GM12801 (cell line): ENCODE results near the gene TSPAN7.

Source experiments
- TF ChIP-seq, protein P1 (sequence below): IDR thresholded peaks from one replicate; pipeline ENCODE4 v1.5.1; 2011; ENCODE audit warnings: control low read depth; ENCODE audit not compliant: insufficient read length; ENCODE audit errors: extremely low read depth

TSPAN7 gene

GRCh38 chrX:38646129-38646528 lies 84.8 kb downstream of the TSPAN7 start:
- TF ChIP-seq, protein P1, sequence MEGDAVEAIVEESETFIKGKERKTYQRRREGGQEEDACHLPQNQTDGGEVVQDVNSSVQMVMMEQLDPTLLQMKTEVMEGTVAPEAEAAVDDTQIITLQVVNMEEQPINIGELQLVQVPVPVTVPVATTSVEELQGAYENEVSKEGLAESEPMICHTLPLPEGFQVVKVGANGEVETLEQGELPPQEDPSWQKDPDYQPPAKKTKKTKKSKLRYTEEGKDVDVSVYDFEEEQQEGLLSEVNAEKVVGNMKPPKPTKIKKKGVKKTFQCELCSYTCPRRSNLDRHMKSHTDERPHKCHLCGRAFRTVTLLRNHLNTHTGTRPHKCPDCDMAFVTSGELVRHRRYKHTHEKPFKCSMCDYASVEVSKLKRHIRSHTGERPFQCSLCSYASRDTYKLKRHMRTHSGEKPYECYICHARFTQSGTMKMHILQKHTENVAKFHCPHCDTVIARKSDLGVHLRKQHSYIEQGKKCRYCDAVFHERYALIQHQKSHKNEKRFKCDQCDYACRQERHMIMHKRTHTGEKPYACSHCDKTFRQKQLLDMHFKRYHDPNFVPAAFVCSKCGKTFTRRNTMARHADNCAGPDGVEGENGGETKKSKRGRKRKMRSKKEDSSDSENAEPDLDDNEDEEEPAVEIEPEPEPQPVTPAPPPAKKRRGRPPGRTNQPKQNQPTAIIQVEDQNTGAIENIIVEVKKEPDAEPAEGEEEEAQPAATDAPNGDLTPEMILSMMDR: no peak

GRCh38 chrX:38649221-38649620 lies 87.9 kb downstream of the TSPAN7 start:
- TF ChIP-seq, protein P1: no peak

GRCh38 chrX:38649674-38650647 lies 88.6 kb downstream of the TSPAN7 start:
- TF ChIP-seq, protein P1: no peak

DNA sequence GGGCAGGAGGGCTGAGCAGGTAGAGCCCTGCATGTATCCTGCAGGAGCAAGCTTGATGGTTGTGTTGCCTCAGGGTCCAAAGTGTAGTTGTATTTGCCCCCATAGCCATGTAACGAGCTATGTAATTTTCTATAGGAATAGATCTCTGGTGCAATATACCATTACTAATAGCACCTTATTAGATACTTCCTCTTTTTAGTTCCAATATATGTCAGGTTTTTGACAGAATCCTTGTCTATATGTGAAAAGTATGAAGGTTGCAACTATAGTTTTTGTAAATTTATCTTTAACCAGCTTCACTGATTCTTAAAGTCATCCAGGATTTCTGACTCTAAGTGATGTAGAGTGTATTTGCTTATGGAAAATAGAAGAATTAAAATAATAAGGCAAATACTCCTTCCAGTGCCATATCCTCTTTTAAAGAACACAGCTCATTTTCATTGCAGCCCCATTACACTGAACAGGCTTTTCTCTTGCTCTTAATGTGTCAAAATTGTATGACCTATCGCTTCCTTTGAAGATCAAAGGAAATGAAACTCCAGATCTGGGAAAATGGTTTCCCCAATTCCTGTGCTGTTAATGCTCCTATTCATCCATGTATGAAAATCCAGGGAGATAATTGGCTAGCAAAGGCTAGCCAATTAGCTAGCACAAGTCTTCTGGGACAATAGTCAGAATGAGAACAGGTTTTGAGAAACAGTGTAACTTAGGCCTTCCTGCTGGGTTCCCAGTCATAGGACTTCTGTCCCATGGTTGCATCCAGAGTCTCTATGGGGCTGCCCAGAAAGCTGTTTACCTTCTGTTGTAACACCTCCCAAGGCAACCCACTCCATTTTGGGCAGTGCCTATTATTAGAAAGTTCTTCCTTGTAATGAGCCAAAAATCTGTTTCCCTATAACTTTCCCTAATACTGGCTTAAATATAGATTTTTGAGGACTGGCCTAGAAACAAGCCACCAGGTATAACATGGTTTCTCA lies 90.6 kb downstream of the TSPAN7 start:
- TF ChIP-seq, protein P1: no peak

DNA sequence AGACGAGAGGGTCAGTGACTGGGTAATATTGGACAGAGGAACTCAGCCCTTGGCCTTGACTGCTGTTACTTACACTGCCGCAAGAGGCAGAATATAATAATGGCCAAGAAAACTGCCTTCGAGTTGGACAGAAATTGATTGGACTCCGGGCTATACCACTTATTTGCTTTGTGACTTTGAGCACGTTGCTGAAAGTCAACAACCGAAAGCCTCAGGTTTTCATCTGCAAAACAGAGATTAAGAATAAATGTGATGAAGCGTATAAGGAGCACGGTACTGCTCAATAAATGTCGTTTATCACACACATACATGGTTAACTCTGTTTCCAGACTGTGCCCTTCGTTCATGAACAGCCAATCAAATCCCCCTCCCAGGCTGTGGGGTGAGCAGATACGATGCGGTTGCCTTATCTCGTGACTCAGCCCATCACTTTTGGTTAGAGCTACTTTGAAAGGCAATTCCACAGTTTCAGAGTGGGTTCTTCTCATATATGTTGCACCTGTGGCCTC lies 91.6 kb downstream of the TSPAN7 start:
- TF ChIP-seq, protein P1: no peak

DNA sequence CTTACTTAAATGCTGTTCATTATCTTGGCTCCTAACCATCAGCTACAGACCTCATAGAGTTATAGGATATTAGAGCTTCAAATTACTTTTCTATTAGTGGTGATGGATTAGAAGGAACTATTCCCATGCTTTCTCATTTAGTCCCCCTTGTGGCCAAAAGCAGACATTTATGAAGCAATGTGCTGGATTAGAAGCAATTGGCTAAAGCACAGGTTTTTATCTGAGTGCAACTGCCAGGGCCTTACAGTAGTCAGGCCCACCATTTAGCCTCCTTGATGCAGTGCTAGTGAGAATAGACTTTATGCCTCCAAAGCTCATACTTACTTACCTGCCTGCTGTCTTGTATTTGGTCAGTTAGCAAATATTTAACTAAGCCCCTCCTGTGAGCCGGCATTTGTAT lies 93.0 kb downstream of the TSPAN7 start:
- TF ChIP-seq, protein P1: no peak
